ENCODE data around the gene IRF2BP2.
A peak's percentile ranks its signal among the peaks of the same experiment; 100 is the strongest.

Gene IRF2BP2

DNA sequence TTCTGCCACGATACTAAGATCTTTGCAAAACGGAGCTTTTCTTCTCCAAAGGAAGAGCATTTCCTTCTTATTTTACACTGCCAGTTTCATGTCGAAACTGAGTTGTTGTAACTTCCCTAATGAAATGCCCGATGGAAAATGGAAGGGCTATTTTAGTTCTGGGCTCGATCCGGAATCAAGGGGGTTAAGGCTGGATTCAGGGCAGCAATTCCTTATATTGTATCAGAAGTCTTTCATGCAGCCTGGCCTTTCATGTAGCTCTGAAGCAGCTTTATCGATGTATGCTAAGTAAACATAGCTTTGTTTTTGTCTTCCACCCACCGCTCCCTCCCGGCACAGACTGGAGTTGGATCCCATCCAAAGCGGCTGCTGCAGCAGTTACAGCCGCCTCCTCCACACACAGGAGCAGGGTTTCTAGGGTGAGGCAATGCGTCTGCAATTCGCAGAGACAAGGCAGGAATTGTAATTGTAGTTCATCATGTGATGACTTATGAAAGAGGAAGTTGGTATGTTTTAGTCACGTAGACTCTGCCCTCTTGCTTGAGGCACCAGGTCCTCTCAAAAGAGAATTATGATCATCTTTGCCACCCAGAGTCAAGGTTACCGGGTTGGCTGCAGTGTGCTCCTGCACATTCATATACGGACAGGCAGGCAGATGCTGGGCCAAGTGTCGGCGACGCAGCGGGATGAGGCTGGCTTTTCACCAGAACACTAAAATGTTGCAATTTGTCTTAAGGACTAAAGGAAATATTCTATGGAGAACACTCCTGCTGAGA, 2.6 kb upstream of the IRF2BP2 start:
- DNase-seq: peak; percentile 99

- DNase-seq: no peak
Observed at GRCh38 chr1:234611847-234612351, 1.9 kb upstream of the IRF2BP2 start.

DNA sequence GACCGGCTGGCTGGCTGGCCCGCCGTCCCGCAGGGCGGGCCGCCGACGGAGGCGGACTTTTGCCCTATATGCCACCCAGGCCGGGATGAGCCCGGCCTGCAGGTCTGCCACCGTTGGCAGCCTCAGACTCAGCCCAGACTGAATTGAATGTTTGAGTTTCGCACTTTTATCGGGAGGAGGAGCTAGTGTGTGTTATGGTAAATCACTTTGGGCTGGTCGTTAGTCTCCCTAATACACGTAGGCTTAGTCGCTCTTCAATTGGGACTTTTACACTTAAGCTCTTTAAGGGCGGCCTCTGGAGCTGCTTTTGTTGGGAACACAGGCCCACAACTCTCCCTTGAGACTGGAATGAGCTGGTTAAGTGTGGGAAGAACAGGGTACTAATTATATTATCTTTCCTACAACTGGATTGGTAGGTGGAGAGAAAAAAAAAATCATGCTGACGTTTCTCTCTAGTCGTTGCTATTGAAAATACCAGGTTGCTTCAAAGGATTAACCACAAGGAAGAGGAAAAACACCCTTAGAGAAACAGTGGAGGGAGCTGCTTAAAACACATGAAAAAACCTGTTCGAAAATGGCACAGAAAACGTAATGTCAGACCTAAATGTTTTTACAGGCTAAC, 1.4 kb upstream of the IRF2BP2 start:
- peak; percentile 94 for DNase-seq

GRCh38 chr1:234610666-234611224, 767 bp upstream of the IRF2BP2 start:
- peak; percentile 96 for DNase-seq

GRCh38 chr1:234609691-234610042, 311 bp downstream of the IRF2BP2 start:
- no peak for DNase-seq

GRCh38 chr1:234608911-234609690, 877 bp downstream of the IRF2BP2 start:
- peak; percentile 50 for DNase-seq

- peak; percentile 89 for DNase-seq
Observed at GRCh38 chr1:234608025-234608910, 1.7 kb downstream of the IRF2BP2 start.

DNA sequence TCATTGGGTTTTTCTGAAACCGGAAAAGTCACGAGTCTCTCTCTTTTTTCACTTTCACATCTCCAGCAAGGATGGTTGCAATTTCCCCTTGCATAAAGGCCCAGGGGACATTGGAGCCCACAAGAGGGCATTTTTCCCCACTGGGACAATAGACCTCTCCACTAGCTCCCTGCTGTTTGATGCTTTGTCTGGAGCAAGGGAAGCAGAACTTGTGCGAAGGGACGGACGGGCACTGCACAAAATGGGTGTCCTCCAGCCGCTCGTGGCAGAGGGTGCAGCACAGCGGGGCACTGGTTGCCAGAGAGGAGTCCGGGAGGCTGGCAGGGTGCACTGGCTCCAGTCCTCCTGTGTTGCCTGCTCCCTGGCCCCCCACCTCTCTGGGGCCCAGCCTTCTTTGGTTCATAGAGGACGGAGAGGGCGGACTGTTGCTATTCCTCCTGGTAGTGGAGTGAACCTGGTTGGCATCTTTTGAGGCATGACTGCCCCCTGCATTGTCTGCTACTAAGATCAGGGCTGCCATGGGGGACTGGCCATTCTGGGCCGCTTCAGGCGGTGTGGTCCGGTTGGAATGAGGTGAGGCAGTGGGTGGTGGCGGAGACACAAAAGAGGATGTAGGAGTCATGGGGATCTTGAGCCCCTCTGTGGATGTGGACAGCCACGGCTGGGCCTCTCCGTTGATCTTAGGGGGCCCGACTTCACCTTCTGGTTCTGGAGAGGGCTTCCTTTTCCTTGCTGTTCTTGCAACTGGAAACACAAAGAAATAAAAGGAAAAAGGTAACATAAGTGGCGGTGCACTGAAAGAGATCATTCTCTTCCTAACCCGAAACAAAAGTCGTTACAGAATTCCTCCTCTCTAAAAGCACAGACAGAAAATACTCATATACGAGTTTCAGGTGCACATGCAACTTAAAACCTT, 2.6 kb downstream of the IRF2BP2 start:
- peak; percentile 64 for DNase-seq

DNA sequence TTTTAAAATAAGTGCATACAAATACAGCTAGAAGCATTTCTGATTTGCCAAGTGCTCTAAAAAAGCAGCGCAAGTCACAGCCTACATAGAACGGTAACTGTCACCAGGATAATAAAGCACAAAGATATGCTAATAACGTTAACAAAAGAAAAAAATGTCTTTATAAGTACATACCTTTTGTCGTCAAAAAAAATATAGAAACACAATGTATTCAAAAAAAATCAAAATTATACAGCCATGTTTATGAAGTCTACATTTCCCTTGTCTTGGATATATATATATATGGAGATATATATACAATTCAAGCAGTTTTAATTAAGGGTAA, 3.2 kb downstream of the IRF2BP2 start:
- DNase-seq: no peak

GRCh38 chr1:234605983-234606783, 3.8 kb downstream of the IRF2BP2 start:
- DNase-seq: peak; percentile 37

DNA sequence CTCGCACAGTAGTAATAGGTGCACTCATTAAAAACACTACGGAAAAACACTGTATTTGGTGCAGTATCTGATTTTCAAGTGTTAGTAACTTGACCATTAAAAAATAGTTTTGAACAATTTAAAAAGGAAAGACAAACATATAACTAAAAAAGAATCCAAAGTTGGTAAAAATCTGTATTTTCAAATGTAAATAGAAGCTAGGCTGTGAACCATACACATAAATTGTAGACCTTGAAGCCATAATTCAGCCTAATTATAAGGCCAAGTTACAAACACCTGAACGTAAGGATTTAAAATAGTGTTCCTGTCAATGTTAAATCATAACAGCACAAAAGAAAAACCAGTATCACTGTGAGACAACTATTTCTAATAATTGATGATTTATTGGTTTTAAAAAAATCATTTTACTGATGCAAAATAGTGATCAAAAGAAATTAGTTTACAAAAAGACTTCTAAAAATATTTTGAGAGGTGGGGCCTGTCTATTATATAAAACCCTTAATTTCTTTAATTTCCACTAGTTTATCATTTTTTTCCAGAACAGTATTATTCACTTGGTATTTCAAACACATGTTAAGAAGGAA, 4.5 kb downstream of the IRF2BP2 start:
- DNase-seq: no peak

GRCh38 chr1:234604495-234605398, 5.2 kb downstream of the IRF2BP2 start:
- DNase-seq: peak; percentile 48

DNA sequence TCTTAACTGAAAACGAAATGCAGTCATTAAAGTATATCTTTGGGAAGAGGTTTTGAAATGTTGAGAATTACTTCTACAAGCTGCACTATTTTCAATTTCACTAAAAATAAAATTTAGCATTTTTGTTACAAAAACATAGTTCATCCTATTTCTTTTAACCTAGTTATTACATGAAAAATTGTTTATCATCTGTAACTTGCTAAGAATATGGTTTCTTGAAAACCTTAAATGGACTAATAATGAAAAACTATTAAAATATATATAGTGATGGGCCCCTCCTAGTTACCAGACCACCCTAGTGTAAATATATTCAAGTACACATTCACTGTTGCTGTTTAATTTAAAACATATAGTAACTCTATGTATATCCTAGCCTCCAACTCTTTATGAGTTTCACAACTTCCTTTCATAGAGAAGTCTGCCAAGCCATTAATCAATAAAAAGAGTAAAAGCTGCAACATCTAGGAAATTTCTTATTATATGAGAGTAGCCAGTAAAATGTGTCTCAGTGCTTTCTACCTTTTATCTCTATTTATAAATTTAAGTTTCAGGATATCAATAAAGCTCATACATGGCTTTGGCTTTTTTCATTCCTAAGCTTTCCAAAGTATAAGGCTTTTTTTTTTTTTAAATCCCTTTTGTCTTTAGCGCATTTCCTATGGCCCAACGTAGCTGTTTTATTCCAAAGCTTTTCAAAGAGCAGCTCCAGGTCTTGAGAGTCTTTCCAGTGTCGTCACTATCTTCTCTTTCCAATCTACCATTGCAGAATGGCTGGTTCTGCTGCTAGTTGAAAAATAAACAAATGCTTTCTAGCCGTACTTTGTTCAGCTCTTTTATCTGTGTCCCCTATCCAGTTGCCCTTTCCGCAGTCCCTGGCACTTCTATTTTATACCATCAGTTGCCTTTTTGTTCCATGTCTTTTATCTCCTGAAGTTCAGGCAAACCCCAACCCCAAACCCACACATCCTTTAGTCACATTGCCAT, 6.5 kb downstream of the IRF2BP2 start:
- no peak for DNase-seq

GRCh38 chr1:234602334-234603220, 7.4 kb downstream of the IRF2BP2 start:
- peak; percentile 95 for DNase-seq

DNA sequence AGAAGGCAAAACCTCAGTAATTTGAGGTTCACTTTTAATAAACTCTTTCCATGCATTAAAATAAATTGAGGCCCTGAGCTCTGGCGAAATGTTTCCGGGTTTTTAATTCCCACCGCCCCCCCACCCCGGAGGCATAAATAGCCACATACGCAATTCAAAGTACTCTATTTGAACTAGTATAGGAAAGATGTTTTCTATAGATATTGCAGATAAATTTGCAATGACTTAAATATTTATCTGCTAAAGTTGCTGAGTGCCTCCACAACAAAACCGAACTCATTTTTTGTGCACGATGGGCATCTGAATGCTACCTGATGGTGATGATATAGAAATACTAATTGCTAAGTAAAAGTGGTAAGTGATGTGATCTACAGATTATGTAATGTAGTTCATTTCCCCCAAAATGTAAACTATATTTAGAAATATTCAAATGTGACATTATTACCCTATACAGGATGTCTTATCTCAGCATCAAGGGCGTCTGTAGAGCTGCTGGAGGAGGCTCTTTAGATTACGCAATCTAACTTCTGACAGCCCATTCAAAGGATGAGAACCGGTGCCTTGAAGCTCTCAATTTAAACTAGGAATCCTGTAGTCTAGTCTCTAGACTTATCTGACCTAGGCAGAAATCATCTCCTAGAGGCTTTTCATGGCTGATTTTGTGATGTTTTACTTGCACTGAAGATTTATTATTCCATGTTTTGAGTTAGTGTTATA, 8.5 kb downstream of the IRF2BP2 start:
- no peak for DNase-seq

Measured in fibroblast of skin of scalp (primary cell).